IMR-90 (cell line): Measurements from ENCODE around the gene AKR7A2.

Experiments used
- BHLHE40 ChIP-seq: fragments of 150-350 bp; IDR thresholded peaks from 2 replicates; pipeline ENCODE4 v1.6.1; 2016; ENCODE audit warnings: mild to moderate bottlenecking, low read depth, low read length
- CEBPB ChIP-seq: IDR thresholded peaks from 2 replicates; pipeline ENCODE4 v1.6.1; 2012; ENCODE audit warnings: low read depth, low read length, improper control_type of control experiment
- CTCF ChIP-seq: conservative IDR thresholded peaks from 2 replicates; pipeline ENCODE4 v1.5.1; 2012; ENCODE audit warnings: mild to moderate bottlenecking, low read depth, low read length, improper control_type of control experiment
- ELK1 ChIP-seq: fragments of 150-350 bp; IDR thresholded peaks from 2 replicates; pipeline ENCODE4 v1.6.1; 2016; ENCODE audit warnings: low read depth, mild to moderate bottlenecking, low read length, moderate library complexity, borderline replicate concordance
- MAFK ChIP-seq: IDR thresholded peaks from 2 replicates; pipeline ENCODE4 v1.6.1; 2012; ENCODE audit warnings: low read depth, low read length, improper control_type of control experiment
- MAZ ChIP-seq: IDR thresholded peaks from 2 replicates; pipeline ENCODE4 v1.6.1; 2012; ENCODE audit warnings: low read depth, mild to moderate bottlenecking, low read length, improper control_type of control experiment, moderate library complexity, borderline replicate concordance
- MXI1 ChIP-seq: IDR thresholded peaks from 2 replicates; pipeline ENCODE4 v1.6.1; 2012; ENCODE audit warnings: low read depth, mild to moderate bottlenecking, low read length, moderate library complexity, borderline replicate concordance
- NFE2L2 ChIP-seq: fragments of 150-350 bp; IDR thresholded peaks from 2 replicates; pipeline ENCODE4 v1.6.1; 2016; ENCODE audit warnings: low read depth, mild to moderate bottlenecking, low read length
- POLR2A ChIP-seq: IDR thresholded peaks from 2 replicates; pipeline ENCODE4 v1.6.1; 2012; ENCODE audit warnings: mild to moderate bottlenecking, low read depth, low read length
- RAD21 ChIP-seq: IDR thresholded peaks from 2 replicates; pipeline ENCODE4 v1.6.1; 2012; ENCODE audit warnings: low read length, improper control_type of control experiment
- RFX5 ChIP-seq: IDR thresholded peaks from 2 replicates; pipeline ENCODE4 v1.8.0; 2012; ENCODE audit warnings: low read depth, mild to moderate bottlenecking, low read length, moderate library complexity
- USF2 ChIP-seq: fragments of 150-350 bp; IDR thresholded peaks from 2 replicates; pipeline ENCODE4 v1.6.1; 2017; ENCODE audit warnings: mild to moderate bottlenecking, antibody characterized with exemption, low read length, low read depth

- TF ChIP-seq POLR2A, result peak; percentile 81
- TF ChIP-seq CTCF, result no peak
- no peak for TF ChIP-seq BHLHE40
- TF ChIP-seq MXI1, result peak; percentile 76
- no peak for TF ChIP-seq RAD21
- TF ChIP-seq CEBPB, result no peak
- TF ChIP-seq RFX5, result no peak
- TF ChIP-seq MAFK, result no peak
- TF ChIP-seq ELK1, result no peak
- no peak for TF ChIP-seq NFE2L2
- peak; percentile 92; the same call in 1 of the 2 replicates for TF ChIP-seq MAZ
- TF ChIP-seq USF2, result peak; percentile 92
These were observed at the start of gene AKR7A2, which contains the start of gene SLC66A1 for GRCh38 chr1:19311931-19312781.
